DMS79 (cell line): ENCODE measurements around the gene CABP2.
"Not testable (repeated sequence)": the region's sequence is repeated elsewhere in the genome, so short reads cannot be mapped to it uniquely, and the experiment has no call there.

Experiments
- DNase-seq: peaks from one replicate; lab custom pipeline; 2025; lab: John Stamatoyannopoulos, UW

CABP2 gene

DNA sequence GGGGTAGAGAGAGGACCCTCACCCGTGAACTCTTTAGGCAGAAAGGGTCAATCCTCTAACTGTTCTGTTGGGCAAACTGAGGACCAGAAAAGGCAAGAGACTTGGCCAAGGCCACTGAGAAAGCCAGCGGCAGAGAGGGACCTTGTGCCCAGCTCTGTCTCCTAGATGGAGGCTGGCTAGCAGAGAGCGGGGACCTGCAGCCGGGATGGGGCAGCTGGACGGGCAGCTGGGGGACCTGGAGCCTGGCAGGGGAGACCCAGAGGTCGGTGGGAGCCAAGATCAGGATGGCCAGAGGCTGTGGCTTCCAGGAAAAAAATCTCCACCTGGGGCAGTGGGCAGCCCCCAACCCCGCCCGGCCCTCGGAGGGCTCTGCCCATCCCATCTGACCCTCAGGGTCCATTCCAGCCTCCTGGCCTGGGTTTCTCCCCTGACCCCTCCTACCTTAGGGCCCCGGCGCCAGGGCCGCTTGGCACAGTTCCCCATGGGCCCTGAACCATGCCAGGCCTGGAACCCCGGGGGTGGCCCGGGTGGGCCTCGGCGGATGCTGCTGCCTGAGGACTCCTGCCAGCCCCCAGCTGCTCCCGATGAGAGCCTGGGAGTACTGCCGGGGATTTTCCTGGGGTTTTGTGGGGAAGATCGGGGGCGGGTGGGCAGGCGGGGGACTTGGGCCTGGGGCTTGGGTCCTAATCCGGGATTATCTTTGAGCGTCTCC is at the start of gene CABP2:
TSS of gene CABP2 (minus strand) at position 603 of the 712 bp plus-strand sequence. CDS start at position 483, 120 bp downstream.
- DNase-seq, result no peak

DNA sequence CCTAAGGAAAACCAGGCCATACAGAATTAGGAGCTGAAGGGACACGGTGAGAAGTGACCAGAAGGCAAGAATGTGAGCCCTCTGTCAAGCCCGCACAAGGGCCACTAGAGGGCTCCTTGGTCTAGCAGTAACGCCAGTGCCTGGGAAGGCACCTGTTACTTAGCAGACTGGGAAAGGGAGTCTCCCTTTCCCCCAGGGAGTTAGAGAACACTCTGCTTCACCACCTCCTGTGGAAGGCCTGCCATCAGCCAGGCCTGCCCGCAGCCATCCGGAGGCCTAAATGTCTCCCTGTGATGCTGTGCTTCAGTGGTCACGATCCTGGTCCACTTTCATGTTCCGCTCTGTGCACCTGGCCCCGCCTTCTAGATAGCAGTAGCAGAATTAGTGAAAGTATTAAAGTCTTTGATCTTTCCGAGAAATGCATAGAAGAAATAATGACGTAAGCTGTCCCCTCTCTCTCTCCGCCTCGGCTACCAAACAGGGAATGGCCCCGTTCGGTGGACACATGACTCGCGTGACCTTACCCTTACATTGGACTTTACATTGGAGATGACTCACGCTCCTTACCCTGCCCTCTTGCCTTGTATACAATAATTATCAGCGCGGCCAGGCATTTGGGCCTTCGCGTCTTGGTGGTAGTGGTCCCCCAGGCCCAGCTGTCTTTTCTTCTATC is 49.6 kb upstream of the CABP2 start:
- no peak for DNase-seq

DNA sequence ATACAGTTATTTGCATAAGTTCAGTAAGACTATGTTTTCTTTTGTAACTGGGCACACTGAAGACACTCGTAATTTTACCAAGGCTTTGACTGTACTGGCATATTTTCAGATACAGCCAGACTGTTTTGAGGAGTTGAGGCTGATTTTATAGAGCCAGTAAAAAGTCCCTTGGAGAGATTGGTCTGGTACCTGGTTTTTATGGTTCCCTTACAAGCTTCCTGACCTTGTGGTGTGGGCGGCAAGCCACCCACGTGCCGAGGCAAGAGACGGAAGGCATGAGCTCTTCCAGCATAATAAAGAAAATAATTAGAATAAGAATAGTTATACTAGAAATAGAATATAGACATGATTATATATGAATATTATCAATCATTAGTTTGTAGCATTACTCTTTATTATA is 49.1 kb upstream of the CABP2 start:
- DNase-seq, result no peak

DNA sequence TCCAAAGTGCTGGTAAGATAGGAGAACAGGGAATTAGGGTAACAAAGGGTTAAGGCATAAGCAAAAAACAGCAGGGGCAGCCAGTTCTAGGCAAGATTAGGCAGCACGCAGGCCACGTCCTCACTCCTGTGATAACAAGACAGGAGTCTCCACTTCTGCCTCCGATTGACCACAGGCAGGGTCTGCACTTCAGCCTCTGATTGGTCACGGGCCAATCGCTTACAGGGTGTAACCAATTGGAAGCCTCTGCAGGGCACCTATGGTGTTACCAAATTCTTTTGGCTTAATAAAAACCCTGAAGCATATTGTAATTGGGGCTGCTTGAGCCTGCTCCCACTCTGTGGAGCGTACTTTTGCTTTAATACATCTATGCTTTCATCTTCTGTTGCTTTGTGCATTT is 48.2 kb upstream of the CABP2 start:
- no peak for DNase-seq

DNA sequence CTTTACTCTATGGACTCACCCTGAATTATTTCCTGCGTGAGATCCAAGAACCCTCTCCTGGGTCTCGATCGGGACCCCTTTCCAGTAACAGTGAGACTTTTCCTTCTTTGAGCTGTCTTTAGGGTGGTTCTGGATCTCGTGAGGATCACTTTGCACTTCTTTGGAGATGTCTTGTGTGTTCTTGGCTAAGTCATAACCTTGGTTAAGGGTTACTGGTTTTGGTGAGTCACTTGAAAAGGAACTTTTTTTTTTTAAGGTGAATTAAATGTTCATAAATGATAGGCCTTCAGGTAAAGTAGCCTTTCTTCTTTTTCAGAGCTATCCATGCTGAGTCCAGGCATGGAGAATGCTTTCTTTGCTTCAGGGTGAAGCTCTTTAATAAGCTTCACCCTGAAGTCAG is 41.0 kb upstream of the CABP2 start:
- DNase-seq, result no peak

DNA sequence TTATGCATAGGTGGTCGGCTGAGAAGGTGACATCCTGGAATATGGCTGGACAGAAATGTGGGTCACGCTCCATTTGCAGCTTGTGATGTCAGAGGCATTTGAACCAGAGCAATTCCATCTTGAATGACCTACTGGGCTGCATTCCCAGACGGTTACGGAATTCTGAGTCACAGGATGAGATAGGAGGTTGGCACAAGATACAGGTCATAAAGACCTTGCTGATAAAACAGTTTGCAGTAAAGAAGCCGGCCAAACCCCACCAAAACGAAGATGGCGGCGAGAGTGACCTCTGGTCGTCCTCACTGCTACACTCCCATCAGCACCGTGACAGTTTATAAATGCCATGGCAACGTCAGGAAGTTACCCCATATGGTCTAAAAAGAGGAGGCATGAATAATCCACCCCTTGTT is 40.5 kb upstream of the CABP2 start:
- not testable (repeated sequence) for DNase-seq

DNA sequence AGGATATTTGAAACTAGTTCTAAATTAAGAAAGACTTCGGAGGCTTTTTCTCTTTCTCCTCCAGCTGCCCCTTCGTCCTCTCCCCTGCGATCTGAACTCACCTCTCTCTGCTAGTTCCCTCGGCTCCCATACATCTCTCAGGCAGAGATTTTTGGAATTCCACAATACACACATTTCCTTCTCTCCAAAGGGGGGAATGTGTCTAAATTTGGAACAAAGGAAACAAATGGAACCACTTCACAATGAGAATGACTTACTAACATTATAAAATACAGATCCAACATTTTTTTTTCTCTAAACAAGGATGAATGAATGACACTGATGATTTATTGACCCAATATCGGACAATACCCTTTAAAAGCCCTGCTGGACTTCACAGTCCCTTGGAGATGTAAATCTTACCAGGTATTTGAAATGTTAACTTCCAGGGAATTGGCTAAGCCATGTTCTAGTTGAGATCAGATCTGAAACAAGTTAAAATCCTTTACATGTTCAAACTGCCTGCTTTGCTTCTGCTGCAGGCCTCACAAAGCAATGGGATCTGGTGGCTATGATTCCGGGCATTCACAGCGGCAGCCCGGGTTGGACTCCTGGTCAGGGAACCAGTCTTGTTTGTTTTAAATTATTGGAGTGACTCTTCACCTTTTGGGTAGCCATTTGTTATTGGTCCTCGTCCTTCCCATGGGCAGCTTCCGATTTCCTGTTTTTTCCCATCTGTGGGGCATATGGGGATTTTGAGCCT is 39.9 kb upstream of the CABP2 start:
- DNase-seq, result no peak

DNA sequence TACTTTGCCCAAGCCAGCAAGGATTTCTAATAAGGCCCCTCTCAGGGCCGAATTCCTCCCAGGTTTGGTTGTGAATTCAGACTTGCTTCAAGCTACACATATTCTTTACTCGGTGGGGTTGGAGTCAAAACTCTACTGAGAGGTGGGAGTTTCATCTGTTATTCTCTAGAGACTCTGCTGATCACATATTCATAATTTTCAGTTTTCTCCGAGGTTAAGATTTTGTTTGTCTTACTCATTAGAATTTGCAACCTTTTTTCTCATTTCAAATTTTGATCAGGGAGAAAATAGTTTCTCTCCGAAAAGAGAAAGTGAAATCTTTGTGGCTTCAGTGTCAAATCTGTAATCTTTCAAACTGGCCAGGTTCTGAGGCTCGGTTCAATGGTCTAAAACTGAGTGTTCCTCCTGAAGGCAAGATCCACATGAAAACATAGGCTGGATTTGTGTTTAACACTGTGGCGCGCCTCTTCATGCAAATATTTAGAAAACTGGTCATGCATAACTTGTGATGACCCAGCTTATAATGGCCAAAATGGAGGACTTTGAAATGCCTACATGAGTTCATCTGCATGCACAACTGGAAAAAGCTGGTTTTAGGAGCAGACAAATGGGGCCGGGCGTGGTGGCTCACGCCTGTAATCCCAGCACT is 38.8 kb upstream of the CABP2 start:
- DNase-seq, result no peak

DNA sequence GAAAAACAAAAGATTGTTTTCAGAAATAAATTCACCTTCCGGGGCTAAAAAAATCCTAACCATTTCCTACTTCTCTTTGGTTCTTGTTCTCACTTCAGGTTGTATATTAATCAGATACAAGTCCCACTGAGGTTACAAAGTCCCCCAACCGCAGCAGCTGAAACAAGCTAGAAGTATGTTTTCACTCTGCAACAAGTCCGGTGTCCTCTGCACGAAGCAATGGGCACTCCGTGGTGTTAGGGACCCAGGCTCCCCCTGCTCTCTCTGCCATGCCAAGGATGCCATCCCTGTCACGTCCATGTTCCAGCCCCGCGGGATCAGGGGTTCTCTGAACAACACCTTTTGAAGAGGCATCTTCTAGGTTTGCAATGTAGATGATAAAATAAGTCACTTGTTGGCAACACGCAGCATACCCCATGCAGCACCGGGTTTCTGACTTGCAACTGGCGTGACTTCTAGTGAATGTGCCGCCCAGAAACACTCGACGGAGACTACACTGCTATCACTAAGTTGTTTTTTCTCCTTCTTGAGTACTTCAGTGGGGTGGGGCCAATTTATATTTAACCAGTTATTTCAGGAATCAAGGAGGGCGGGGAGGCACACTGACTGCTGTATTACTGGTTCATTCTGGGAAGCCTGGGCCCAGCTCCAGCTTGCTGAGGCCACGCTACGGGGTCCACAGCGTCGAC is 35.0 kb upstream of the CABP2 start:
- DNase-seq, result no peak

DNA sequence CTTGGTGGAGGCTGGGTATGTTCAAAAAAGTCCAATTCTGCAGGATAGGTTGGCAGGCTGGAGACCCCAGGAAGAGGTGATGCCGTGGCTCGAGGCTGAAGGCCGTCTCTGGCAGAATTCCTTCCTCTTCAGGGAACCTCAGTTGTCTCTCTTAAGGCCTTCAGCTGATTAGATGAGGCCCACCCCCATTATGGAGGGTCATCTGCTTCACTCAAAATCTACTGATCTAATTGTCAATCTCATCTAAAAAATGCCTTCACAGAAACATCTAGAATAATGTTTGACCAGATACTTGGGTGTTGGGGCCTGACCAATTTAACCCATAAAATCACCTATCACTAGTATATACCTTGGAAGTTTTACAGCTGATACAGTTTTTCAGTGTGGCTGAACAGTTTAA is 33.0 kb upstream of the CABP2 start:
- DNase-seq, result no peak

DNA sequence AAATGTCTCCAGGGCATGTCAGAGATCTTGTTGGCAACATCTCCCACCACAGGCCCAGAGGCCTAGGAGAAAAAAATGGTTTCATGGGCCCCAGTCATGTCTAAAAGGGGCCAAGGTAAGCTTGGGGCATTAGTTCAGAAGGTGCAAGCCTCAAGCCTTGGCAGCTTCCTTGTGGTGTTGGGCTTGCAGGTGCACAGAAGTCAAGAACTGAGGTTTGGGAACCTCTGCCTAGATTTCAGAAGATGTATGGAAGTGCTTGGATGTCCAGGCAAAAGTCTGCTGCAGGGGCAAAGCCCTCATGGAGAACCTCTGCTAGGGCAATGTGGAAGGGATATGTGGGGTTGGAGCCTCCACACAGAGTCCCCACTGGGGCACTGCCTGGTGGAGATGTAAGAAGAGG is 28.5 kb upstream of the CABP2 start:
- not testable (repeated sequence) for DNase-seq

DNA sequence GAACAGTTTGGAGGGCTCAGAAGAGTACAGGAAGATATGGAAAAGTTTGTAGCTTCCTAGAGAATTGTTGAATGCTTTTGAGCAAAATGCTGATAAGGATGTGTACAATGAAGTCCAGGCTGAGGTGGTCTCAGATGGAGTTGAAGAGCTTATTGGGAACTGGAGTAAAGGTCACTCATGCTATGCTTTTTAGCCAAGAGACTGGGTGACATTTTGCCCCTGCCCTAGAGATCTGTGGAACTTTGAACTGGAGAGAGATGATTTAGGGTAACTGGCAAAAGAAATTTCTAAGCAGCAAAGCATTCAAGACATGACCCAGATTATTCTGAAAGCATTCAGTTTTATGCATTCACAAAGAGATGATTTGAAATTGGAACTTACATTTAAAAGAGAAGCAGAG is 27.9 kb upstream of the CABP2 start:
- DNase-seq, result no peak

DNA sequence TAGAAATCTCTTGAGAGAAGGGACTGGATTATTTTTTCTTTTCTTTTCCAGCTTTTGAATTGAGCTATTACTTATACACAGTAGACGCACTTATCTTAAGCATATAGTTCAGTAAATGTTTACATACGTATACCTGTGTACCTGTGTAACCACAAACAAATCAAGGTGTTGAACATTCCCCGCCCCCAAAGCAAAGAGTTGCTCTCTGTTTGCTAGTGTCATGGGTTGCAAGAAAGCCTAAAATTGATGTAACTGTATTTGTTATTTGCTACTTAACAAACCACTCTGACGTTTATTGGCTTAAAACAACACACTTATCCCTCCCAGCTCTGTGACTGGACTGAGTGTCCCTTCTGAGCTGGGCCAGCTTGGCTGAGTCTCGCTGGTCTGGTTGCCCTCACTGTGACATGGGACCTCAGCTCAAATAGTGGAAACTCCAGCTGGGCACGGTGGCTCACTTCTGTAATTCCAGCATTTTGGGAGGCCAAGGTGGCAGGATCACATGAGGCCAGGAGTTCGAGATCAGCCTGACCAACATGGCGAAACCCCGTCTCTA is 25.4 kb upstream of the CABP2 start:
- no peak for DNase-seq

DNA sequence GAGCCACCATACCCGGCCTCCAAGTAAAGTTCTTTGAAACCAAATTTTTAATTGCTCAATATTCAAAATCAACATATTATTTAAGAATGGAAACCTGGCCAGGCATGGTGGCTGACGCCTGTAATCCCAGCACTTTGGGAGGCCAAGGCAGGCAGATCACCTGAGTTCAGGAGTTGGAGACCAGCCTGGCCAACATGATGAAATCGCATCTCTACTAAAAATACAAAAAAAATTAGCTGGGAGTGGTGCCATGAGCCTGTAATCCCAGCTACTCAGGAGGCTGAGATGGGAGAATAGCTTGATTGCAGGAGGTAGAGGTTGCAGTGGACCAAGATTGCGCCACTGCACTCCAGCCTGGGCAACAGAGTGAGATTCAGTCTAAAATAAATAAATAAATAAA is 24.9 kb upstream of the CABP2 start:
- not testable (repeated sequence) for DNase-seq

DNA sequence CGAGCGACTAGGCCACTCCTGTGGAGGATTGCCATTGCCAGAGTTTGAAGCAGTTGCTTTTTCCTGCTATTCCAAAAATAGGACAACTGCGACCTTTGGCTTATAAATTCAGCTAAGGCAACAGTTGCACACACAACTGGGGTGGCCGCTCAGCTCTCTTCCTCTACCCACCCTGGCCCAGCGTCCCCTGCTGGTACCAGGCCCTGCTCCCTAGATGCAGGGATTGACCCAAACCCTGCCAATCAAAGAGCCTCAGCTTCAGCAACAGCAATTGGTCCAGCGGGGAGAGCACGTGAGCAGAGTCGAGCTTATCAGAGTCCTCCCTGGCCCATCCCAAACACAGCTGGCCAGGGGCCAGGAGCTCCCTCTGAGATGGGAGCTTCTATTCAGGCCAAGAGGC is 22.0 kb upstream of the CABP2 start:
- DNase-seq, result peak; percentile 25

DNA sequence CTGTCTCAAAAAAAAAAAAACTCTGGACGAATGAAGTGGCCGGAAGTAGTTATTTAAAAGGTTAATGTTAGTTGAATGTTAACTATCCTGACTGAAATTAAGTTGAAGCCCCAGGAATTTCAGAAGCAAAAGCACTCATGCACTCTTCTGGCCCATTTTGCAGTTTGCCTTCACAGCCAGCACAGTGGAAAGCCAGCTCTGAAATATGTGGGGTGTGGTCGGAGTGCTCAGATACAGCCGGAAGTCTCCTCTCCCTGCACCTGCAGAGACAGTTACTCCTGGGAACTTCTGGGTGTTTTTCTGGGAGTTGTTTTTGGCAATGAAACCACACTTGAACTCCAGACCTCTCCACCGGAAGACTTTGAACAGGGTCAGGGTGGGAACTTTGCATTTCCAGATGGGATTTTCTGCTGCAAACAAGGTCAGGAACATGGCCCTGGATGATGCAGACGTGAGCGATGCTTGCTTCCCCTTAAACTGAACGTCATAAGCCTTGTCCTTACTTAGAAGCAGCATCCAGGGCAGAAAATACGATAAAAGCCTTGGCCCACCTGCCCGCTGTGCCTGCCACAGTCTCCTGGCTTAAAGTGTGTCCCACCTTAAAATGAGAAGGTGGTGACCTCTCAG is 21.5 kb upstream of the CABP2 start:
- DNase-seq, result no peak

DNA sequence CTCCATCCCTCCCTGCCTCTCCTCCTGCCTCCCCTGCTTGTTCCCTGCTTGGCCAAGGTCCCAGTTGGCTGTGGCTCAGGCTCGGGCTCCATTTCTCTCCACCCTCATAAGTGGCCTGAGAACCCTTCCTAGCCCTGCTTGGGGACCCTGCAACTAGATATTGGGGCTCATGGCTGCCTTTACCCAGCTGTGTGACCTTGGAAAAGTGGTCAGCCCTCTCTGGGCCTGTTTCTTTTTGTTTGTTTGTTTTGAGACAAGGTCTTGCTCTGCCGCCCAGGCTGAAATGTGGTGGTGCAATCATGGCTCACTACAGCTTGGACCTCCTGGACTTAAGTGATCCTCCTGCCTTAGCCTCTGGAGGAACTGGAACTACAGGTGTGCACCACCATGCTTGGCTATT is 20.3 kb upstream of the CABP2 start:
- DNase-seq, result no peak

DNA sequence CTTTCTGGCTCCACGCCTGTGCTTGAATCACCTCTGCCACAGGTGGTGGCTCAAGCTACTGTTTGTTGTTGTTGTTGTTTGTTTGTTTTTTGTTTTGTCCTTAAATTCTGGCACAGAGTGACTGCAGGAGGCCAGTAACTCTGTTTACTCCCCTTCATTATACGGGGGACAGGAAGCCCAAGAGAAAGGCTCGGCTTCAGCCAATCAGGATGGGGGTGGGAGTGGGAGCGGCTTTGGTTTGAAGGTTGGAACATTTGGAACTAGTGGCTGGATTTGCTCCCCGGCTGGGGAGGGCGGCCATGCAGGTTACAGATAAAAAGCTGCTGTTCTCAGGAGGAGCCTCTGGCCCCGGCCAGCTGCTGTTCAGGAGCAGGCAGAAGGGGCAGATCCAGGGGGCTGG is 19.7 kb upstream of the CABP2 start:
- DNase-seq, result no peak

DNA sequence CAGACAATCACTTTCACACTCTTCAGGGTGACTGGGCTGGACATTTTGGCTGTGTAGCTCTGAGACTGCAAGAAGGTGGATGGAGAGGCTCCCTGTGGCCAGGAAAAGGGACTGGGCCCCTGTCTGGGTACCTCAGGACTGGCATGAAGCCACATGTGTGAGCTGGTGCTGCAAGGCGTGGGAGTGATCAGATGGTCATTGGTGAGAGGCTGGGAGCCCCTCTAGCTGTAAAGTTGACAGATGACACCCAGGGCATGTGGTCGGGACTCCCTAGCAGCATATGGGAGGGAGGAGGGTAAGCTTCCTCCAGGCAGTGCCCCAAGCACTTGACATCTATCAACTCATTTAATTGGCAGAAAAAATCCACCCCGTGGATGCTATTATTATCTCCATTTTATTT is 18.9 kb upstream of the CABP2 start:
- no peak for DNase-seq

DNA sequence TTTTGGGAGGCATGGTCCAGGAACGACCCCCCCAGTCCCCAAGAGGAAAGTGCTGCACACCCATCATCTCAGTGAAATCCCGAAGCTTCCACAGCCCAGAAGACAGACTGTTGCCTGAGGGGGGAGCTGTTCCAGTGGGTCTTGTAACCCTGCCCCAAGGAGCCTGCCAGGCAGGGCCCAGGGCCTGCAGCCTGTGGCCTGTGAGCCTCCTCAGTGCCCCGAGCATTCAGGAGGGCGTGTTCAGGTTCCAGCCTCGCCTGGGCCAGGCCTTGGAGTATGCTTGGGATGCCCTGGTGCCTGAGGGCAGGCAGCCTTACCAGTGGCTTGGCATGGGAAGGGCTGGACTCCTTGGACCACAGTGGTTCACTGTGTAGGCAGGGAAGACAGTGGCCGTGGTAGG is 18.0 kb upstream of the CABP2 start:
- DNase-seq, result no peak

DNA sequence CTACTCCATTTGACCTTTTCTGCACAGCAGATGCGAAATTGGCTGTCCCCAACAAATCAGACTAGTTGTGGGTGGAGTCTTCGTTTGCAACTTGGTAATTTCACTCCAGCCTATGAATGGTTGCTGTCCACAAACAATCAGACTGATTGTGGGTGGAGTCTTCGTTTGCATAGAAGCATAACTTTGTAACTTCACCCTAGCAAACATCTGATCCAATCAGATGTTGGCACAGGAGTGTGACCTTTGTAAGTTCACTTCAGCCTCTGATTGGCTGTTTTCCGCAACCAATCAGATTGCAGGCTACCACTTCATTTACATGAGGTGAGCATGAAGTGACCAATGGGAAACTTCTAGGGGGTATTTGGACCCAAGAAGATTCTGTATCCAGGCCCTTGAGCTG is 16.3 kb upstream of the CABP2 start:
- no peak for DNase-seq
